Brain microvascular endothelial cell (primary cell): ENCODE results near the gene AFTPH.

ENCODE experiments used
- DNase-seq: peaks from one replicate; pipeline ENCODE4 v3.0.0-alpha.2; 2020
- H3K27ac ChIP-seq: fragments of 250-450 bp; sonication (Bioruptor Pico); 2 replicates; pipeline ENCODE4 v1.5.1; 2020; ENCODE audit warnings: mild to moderate bottlenecking, moderate library complexity
- H3K27me3 ChIP-seq: fragments of 250-450 bp; sonication (Bioruptor Pico); replicated peaks from 2 replicates; pipeline ENCODE4 v1.5.1; 2020; ENCODE audit warnings: mild to moderate bottlenecking
- H3K36me3 ChIP-seq: fragments of 250-450 bp; sonication (Bioruptor Pico); replicated peaks from 2 replicates; pipeline ENCODE4 v1.5.1; 2020; ENCODE audit warnings: mild to moderate bottlenecking
- H3K4me3 ChIP-seq: 2 replicates; pipeline ENCODE4 v1.5.1; 2011; ENCODE audit warnings: low read depth, mild to moderate bottlenecking, control low read depth, low read length, moderate library complexity
- in situ Hi-C: cut with HindIII; loops from 2 replicates; pipeline ENCODE4 v1.10.0; 2017; ENCODE audit warnings: low sequenced_read_pairs, low pct_ligation_motif_present
- TF ChIP-seq, protein P1 (sequence below): IDR thresholded peaks from 2 replicates; pipeline ENCODE4 v1.5.1; 2011; ENCODE audit warnings: low read depth, mild to moderate bottlenecking, moderate library complexity, low read length, control low read depth, inconsistent platforms; ENCODE audit errors: missing control alignments

The AFTPH gene

GRCh38 chr2:64502860-64503259 lies 21.3 kb upstream of the AFTPH start:
- no peaks in the 10 kb centered on the region for H3K36me3 ChIP-seq
- TF ChIP-seq, protein P1, sequence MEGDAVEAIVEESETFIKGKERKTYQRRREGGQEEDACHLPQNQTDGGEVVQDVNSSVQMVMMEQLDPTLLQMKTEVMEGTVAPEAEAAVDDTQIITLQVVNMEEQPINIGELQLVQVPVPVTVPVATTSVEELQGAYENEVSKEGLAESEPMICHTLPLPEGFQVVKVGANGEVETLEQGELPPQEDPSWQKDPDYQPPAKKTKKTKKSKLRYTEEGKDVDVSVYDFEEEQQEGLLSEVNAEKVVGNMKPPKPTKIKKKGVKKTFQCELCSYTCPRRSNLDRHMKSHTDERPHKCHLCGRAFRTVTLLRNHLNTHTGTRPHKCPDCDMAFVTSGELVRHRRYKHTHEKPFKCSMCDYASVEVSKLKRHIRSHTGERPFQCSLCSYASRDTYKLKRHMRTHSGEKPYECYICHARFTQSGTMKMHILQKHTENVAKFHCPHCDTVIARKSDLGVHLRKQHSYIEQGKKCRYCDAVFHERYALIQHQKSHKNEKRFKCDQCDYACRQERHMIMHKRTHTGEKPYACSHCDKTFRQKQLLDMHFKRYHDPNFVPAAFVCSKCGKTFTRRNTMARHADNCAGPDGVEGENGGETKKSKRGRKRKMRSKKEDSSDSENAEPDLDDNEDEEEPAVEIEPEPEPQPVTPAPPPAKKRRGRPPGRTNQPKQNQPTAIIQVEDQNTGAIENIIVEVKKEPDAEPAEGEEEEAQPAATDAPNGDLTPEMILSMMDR, result no peak
- no peak overlapping the region for H3K27ac ChIP-seq
- H3K4me3 ChIP-seq, result no peak overlapping the region
- in situ Hi-C loops, result no loop called here
- no peak for DNase-seq
- peaks cover 10% of the 10 kb centered on the region for H3K27me3 ChIP-seq

- no peak for DNase-seq
- peaks cover 8% of the 10 kb centered on the region for H3K27me3 ChIP-seq
- H3K4me3 ChIP-seq, result no peak overlapping the region
- H3K36me3 ChIP-seq, result no peaks in the 10 kb centered on the region
- TF ChIP-seq, protein P1, result no peak
- in situ Hi-C loops, result no loop called here
- H3K27ac ChIP-seq, result no peak overlapping the region
These were observed 19.1 kb upstream of the AFTPH start for GRCh38 chr2:64504774-64505720.

DNA sequence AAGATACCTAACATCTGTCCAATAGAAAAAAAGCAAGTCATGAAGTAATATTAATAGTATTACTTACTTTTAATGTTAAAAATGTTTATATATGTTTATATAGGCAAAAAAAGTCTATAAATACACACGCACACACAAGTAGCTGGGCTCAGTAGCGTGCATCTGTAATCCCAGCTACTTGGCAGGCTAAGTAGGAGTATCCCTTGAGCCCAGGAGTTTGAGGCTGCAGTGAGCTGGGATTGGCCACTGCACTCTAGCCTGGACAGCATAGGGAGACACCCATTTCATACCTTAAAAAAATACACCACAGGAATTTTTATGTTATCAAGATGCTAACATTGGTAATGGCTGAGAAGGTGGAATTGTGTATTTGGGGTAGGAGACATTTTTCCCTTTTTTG lies 17.4 kb upstream of the AFTPH start:
- no peak for DNase-seq
- Histone ChIP-seq H3K4me3 (no peak overlapping the region), H3K27me3 (peaks cover 5% of the 10 kb centered on the region), H3K36me3 (no peaks in the 10 kb centered on the region), H3K27ac (no peak overlapping the region)
- in situ Hi-C loops, result no loop called here
- TF ChIP-seq, protein P1, result no peak

DNA sequence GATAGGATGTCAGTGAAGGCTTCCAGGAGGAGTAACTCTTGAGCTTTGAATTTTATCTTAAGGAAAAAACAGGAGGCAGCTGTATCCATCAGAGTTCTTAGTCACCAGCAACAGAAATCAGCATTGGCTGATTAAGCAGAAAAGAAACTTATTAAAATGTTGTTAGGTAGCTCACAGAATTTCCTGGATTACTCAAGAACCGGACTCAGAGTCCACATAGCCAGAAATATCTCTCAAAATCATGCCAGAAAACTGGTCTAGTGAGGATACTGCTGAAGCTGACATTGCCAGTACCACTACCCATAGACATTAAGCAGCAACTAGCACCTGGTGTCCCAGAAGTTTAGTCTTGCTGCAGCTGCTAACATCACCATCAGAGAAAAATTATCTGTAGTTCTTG lies 10.1 kb upstream of the AFTPH start:
- peaks cover 26% of the 10 kb centered on the region for H3K27me3 ChIP-seq
- H3K27ac ChIP-seq, result no peak overlapping the region
- DNase-seq, result no peak
- in situ Hi-C loops, result no loop called here
- no peak overlapping the region for H3K4me3 ChIP-seq
- H3K36me3 ChIP-seq, result no peaks in the 10 kb centered on the region
- TF ChIP-seq, protein P1, result no peak

DNA sequence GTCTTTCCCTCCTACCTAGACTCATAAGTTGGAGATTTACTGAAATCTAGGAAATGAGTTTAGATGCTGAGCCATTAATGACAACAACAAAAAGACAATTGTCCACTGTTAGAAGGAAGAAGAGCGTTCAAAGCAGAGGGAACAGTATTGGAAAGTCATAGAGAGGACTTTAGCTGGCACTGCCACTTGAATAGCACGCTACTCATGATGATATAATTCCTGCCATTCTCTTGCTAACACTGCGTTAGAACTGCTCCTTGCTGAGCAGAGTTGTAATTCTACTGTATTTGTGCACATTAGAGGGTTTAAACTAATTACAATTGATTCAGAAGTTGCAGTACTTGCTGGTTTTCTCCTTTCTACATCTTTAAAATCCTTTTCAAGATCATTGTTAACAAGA lies 9.0 kb upstream of the AFTPH start:
- in situ Hi-C loops, result no loop called here
- Histone ChIP-seq H3K27ac (no peak overlapping the region), H3K4me3 (no peak overlapping the region), H3K36me3 (no peaks in the 10 kb centered on the region), H3K27me3 (peaks cover 26% of the 10 kb centered on the region)
- TF ChIP-seq, protein P1, result no peak
- DNase-seq, result no peak
